ENCODE results near the gene GPBP1.

DNA sequence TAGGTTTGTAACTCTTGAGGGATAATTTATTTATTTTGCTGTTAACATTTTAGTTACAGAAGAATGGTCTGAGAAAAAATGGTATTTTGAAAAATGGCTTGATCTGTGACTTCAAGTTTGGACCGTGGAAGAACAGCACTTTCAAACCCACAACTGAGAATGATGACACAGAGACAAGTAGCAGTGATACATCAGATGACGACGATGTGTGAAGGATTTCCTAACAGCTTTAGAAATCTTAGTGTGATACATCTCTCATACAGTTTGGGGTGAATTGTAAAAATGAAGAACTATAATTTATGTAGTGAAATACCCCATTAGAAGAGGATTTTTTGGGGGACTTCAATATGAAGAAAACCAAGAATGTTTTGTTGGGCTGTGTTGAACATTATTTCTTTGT is 88.7 kb downstream of the GPBP1 start:
- no peak for TF ChIP-seq CTCF (IDR thresholded peaks at IDR 0.05)
- no peak for TF ChIP-seq SMAD4 (CRISPR knock-in tag; IDR thresholded peaks at IDR 0.05)
- TF ChIP-seq GTF2I (CRISPR knock-in tag; conservative IDR thresholded peaks at IDR 0.05) = no peak
- no peak for TF ChIP-seq MAX (CRISPR knock-in tag; IDR thresholded peaks at IDR 0.05)
- no peak for TF ChIP-seq ELF4 (CRISPR knock-in tag; IDR thresholded peaks at IDR 0.05; ENCODE audit: low read depth)
- TF ChIP-seq KAT7 (CRISPR knock-in tag; IDR thresholded peaks at IDR 0.05; ENCODE audit: borderline replicate concordance) = no peak
- TF ChIP-seq ZNF423 (CRISPR knock-in tag; IDR thresholded peaks at IDR 0.05) = no peak
- TF ChIP-seq, protein P1, sequence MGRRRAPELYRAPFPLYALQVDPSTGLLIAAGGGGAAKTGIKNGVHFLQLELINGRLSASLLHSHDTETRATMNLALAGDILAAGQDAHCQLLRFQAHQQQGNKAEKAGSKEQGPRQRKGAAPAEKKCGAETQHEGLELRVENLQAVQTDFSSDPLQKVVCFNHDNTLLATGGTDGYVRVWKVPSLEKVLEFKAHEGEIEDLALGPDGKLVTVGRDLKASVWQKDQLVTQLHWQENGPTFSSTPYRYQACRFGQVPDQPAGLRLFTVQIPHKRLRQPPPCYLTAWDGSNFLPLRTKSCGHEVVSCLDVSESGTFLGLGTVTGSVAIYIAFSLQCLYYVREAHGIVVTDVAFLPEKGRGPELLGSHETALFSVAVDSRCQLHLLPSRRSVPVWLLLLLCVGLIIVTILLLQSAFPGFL (CRISPR knock-in tag; IDR thresholded peaks at IDR 0.05; ENCODE audit: borderline replicate concordance) = no peak
- TF ChIP-seq ZNF512 (CRISPR knock-in tag; IDR thresholded peaks at IDR 0.05; ENCODE audit: borderline replicate concordance) = no peak
- no peak for TF ChIP-seq ETV6 (CRISPR knock-in tag; IDR thresholded peaks at IDR 0.05)
